ENCODE data around the gene UGP2.

The UGP2 gene

DNA sequence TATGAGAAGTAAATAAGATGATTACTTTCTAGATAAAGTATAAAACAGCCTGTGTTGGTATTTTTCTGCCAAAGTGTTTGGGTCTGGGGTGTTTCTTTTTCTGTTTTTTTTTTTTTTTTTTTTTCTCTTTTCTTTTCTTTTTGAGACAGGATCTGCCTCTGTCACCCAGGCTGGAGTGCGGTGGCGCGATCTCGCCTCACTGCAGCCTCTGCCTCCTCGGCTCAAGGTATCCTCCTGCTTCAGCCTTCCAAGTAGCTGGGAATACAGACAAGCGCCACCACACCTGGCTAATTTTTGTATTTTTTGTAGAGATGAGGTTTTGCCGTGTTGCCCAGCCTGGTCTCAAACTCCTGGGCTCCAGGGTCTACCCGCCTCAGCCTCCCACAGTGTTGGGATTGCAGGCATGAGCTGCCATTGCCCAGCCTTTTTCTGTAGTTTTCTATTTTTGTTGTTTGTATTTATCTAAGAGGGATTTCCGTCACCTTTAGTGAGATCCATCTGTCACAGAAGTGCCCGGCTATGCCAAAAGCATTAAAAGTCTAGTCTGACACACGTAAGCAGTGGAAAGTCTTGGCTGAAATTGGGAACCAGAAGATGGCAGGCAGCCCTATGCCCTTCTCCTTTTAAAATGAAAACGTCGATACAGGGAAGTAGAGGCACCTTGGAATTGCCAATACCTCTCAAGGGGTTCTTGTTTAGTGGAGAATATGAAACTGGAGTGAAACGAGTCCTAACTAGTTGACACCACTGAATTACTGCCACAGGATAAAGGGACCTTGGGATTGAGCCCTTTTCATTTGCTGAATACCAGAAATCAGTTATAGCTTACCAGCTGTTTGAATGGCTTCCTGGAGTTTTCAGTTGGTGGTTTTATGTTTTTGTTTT lies 14.0 kb downstream of the UGP2 start:
- Histone ChIP-seq H3K9me3 (ENCODE audit: insufficient read depth, low read depth, low read length) (no peaks in the 10 kb centered on the region), H2BK12ac (ENCODE audit: low read length) (no peak overlapping the region), H3K79me1 (ENCODE audit: low read length) (no peaks in the 10 kb centered on the region), H3K4me2 (ENCODE audit: low read length) (no peak overlapping the region), H2AK5ac (ENCODE audit: low read length) (no peak overlapping the region), H3K4ac (ENCODE audit: low read depth, low read length) (peak overlapping the region; percentile 89), H3K23ac (ENCODE audit: low read length) (no peak overlapping the region), H4K8ac (ENCODE audit: low read depth, low read length) (no peak overlapping the region), H3K9ac (ENCODE audit: low read length) (no peak overlapping the region), H2BK120ac (ENCODE audit: insufficient read depth, low read length, poor library complexity) (no peak overlapping the region), H3K27me3 (ENCODE audit: insufficient read depth, low read length) (no peaks in the 10 kb centered on the region), H3K4me3 (ENCODE audit: low read depth, low read length) (no peak overlapping the region), H3K79me2 (ENCODE audit: control insufficient read depth, insufficient read depth, low read length, poor library complexity) (peaks cover 11% of the 10 kb centered on the region), H3K14ac (ENCODE audit: low read length) (no peak overlapping the region), H4K12ac (ENCODE audit: low read depth, low read length) (peak overlapping the region; percentile 7), H3K27ac (ENCODE audit: low read depth, low read length) (no peak overlapping the region), H2AFZ (ENCODE audit: insufficient read depth, low read length, poor library complexity) (no peak overlapping the region), H2BK5ac (ENCODE audit: low read depth, low read length, poor library complexity) (no peak overlapping the region), H3K4me1 (ENCODE audit: control insufficient read depth in 1 of 2, insufficient read depth in 2 of 2, low read length in 2 of 2) (peaks cover 2% of the 10 kb centered on the region in 2 experiments), H3K18ac (ENCODE audit: low read length) (peak overlapping the region; percentile 23), H4K91ac (ENCODE audit: low read depth, low read length) (no peak overlapping the region), H3K36me3 (ENCODE audit: control insufficient read depth in 1 of 2, insufficient read depth in 2 of 2, low read length in 2 of 2) (peaks cover 14 to 20% of the 10 kb centered on the region in 2 experiments)
- no CpG with 5 or more reads among the region's 14 CpGs for WGBS (ENCODE audit: extremely low coverage, insufficient coverage, insufficient read length)
- DNase-seq = no peak

DNA sequence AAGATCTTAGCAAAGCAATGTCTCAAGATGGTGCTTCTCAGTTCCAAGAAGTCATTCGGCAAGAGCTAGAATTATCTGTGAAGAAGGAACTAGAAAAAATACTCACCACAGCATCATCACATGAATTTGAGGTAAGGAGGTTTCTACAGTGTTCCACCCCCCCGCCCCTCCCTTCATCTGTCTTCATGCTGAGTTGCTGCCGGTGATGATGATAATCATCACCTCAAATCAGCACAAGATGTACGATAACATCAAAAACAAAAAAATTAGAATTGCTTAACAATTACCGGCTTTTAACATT lies 14.6 kb downstream of the UGP2 start:
- Histone ChIP-seq H3K4me1 (ENCODE audit: control insufficient read depth in 1 of 2, insufficient read depth in 2 of 2, low read length in 2 of 2) (peaks cover 2% of the 10 kb centered on the region in 2 experiments), H3K9ac (ENCODE audit: low read length) (no peak overlapping the region), H3K18ac (ENCODE audit: low read length) (no peak overlapping the region), H3K79me2 (ENCODE audit: control insufficient read depth, insufficient read depth, low read length, poor library complexity) (peaks cover 11% of the 10 kb centered on the region), H3K14ac (ENCODE audit: low read length) (no peak overlapping the region), H2BK12ac (ENCODE audit: low read length) (no peak overlapping the region), H4K8ac (ENCODE audit: low read depth, low read length) (no peak overlapping the region), H4K91ac (ENCODE audit: low read depth, low read length) (no peak overlapping the region), H3K4me3 (ENCODE audit: low read depth, low read length) (no peak overlapping the region), H3K36me3 (ENCODE audit: control insufficient read depth in 1 of 2, insufficient read depth in 2 of 2, low read length in 2 of 2) (peaks cover 14 to 20% of the 10 kb centered on the region in 2 experiments), H2AFZ (ENCODE audit: insufficient read depth, low read length, poor library complexity) (no peak overlapping the region), H2BK120ac (ENCODE audit: insufficient read depth, low read length, poor library complexity) (no peak overlapping the region), H4K12ac (ENCODE audit: low read depth, low read length) (no peak overlapping the region), H3K4ac (ENCODE audit: low read depth, low read length) (peak overlapping the region; percentile 21), H3K27ac (ENCODE audit: low read depth, low read length) (no peak overlapping the region), H3K23ac (ENCODE audit: low read length) (no peak overlapping the region), H3K79me1 (ENCODE audit: low read length) (no peaks in the 10 kb centered on the region), H2AK5ac (ENCODE audit: low read length) (no peak overlapping the region), H3K9me3 (ENCODE audit: insufficient read depth, low read depth, low read length) (no peaks in the 10 kb centered on the region), H2BK5ac (ENCODE audit: low read depth, low read length, poor library complexity) (no peak overlapping the region), H3K27me3 (ENCODE audit: insufficient read depth, low read length) (no peaks in the 10 kb centered on the region), H3K4me2 (ENCODE audit: low read length) (no peak overlapping the region)
- no CpG with 5 or more reads among the region's 5 CpGs for WGBS (ENCODE audit: extremely low coverage, insufficient coverage, insufficient read length)
- no peak for DNase-seq

DNA sequence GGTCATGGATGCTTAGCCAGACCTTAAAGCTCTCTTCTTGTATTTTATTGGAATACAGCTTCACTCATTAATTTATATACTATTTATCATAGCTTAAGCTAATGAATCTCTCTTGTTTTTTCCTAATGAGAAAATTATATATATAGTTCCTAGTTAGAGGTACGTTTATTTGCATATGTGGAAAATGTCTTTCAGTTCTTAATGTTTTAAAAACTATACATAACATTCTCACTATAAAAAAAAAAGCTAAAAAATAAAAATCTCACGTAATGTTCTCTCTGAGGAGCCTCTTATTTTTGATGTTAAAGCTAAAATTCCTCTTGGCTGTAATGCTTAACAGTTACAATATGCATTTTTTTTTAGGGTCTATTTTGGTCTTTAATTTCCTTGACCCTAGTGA lies 16.6 kb downstream of the UGP2 start:
- peaks cover 10% of the 10 kb centered on the region for H3K79me2 ChIP-seq (ENCODE audit: control insufficient read depth, insufficient read depth, low read length, poor library complexity)
- no peak overlapping the region for H3K14ac ChIP-seq (ENCODE audit: low read length)
- H2BK5ac ChIP-seq (ENCODE audit: low read depth, low read length, poor library complexity) = no peak overlapping the region
- H3K9me3 ChIP-seq (ENCODE audit: insufficient read depth, low read depth, low read length) = no peaks in the 10 kb centered on the region
- H3K4ac ChIP-seq (ENCODE audit: low read depth, low read length) = no peak overlapping the region
- no peak overlapping the region for H3K4me2 ChIP-seq (ENCODE audit: low read length)
- H2AFZ ChIP-seq (ENCODE audit: insufficient read depth, low read length, poor library complexity) = no peak overlapping the region
- H3K36me3 ChIP-seq (ENCODE audit: control insufficient read depth in 1 of 2, insufficient read depth in 2 of 2, low read length in 2 of 2) = peaks cover 14 to 20% of the 10 kb centered on the region in 2 experiments
- no peak overlapping the region for H4K8ac ChIP-seq (ENCODE audit: low read depth, low read length)
- no peak overlapping the region for H2AK5ac ChIP-seq (ENCODE audit: low read length)
- H3K27ac ChIP-seq (ENCODE audit: low read depth, low read length) = no peak overlapping the region
- H3K79me1 ChIP-seq (ENCODE audit: low read length) = no peaks in the 10 kb centered on the region
- H3K9ac ChIP-seq (ENCODE audit: low read length) = no peak overlapping the region
- no peak overlapping the region for H3K23ac ChIP-seq (ENCODE audit: low read length)
- no peak overlapping the region for H2BK120ac ChIP-seq (ENCODE audit: insufficient read depth, low read length, poor library complexity)
- H4K91ac ChIP-seq (ENCODE audit: low read depth, low read length) = no peak overlapping the region
- H4K12ac ChIP-seq (ENCODE audit: low read depth, low read length) = no peak overlapping the region
- H3K27me3 ChIP-seq (ENCODE audit: insufficient read depth, low read length) = no peaks in the 10 kb centered on the region
- DNase-seq = no peak
- H3K4me3 ChIP-seq (ENCODE audit: low read depth, low read length) = no peak overlapping the region
- WGBS (ENCODE audit: extremely low coverage, insufficient coverage, insufficient read length) = no CpG with 5 or more reads among the region's 2 CpGs
- H3K18ac ChIP-seq (ENCODE audit: low read length) = no peak overlapping the region
- H2BK12ac ChIP-seq (ENCODE audit: low read length) = no peak overlapping the region
- H3K4me1 ChIP-seq (ENCODE audit: control insufficient read depth in 1 of 2, insufficient read depth in 2 of 2, low read length in 2 of 2) = peaks cover 2 to 4% of the 10 kb centered on the region in 2 experiments

DNA sequence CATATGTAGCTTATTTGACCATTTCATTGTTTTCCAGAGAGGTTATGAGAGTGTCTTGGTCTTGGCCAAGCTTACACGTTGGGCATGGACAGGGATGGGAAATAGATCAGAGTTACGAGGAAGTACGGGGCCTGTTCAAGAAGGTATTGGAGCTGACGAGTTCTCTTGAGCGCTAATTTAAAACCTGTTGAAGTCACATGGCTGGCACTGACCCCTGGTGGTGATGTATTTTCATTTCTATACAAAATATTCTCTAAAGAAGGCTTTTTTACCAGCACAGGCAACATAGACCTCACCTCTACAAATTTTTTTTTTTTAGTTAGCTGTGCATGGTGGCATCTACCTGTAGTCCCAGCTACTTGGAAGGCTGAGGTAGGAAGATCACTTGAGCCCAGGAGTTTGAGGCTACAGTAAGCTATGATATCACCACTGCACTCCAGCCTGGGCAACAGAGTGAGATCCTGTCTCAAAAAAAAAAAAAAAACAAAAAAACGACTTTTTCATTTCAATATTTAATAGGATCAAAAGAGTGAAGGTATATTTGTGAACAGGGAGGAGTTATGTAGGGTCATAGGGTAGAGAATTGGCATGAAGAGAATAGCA lies 19.6 kb downstream of the UGP2 start:
- Histone ChIP-seq H2BK5ac (ENCODE audit: low read depth, low read length, poor library complexity) (no peak overlapping the region), H2AFZ (ENCODE audit: insufficient read depth, low read length, poor library complexity) (no peak overlapping the region), H3K36me3 (ENCODE audit: control insufficient read depth in 1 of 2, insufficient read depth in 2 of 2, low read length in 2 of 2) (peaks cover 12 to 18% of the 10 kb centered on the region in 2 experiments), H3K4me1 (ENCODE audit: control insufficient read depth in 1 of 2, insufficient read depth in 2 of 2, low read length in 2 of 2) (peaks cover 3 to 4% of the 10 kb centered on the region in 2 experiments), H4K12ac (ENCODE audit: low read depth, low read length) (no peak overlapping the region), H3K27ac (ENCODE audit: low read depth, low read length) (no peak overlapping the region), H3K4me3 (ENCODE audit: low read depth, low read length) (no peak overlapping the region), H2BK12ac (ENCODE audit: low read length) (no peak overlapping the region), H3K23ac (ENCODE audit: low read length) (no peak overlapping the region), H3K79me2 (ENCODE audit: control insufficient read depth, insufficient read depth, low read length, poor library complexity) (no peaks in the 10 kb centered on the region), H3K14ac (ENCODE audit: low read length) (no peak overlapping the region), H4K91ac (ENCODE audit: low read depth, low read length) (no peak overlapping the region), H3K18ac (ENCODE audit: low read length) (no peak overlapping the region), H4K8ac (ENCODE audit: low read depth, low read length) (no peak overlapping the region), H2AK5ac (ENCODE audit: low read length) (no peak overlapping the region), H3K9me3 (ENCODE audit: insufficient read depth, low read depth, low read length) (no peaks in the 10 kb centered on the region), H3K27me3 (ENCODE audit: insufficient read depth, low read length) (no peaks in the 10 kb centered on the region), H3K9ac (ENCODE audit: low read length) (no peak overlapping the region), H2BK120ac (ENCODE audit: insufficient read depth, low read length, poor library complexity) (no peak overlapping the region), H3K4ac (ENCODE audit: low read depth, low read length) (no peak overlapping the region), H3K4me2 (ENCODE audit: low read length) (no peak overlapping the region), H3K79me1 (ENCODE audit: low read length) (no peaks in the 10 kb centered on the region)
- peak; percentile 59 to 86 for DNase-seq
- no CpG with 5 or more reads among the region's 6 CpGs for WGBS (ENCODE audit: extremely low coverage, insufficient coverage, insufficient read length)

Measured in trophoblast cell (in vitro differentiated cells and primary cell).